GM23338 (cell line): ENCODE results near the gene OIT3. TPM values are rescaled to one million over a fixed set of nuclear protein-coding genes. Genes with fewer than 3 reads are reported as not detected.

Experiments used
- ATAC-seq: fragments of 200-7000 bp; cut with Tn5 transposase; 3 replicates; pipeline ENCODE4 v1.9.1; 2020
- DNase-seq: peaks from one replicate; pipeline ENCODE4 v3.0.0-alpha.2; 2015; ENCODE audit warnings: low spot score
- H2AFZ ChIP-seq: fragments of 200-600 bp; sonication (generic); 2 replicates; pipeline ENCODE4 v1.8.0; 2016; ENCODE audit warnings: antibody characterized with exemption, mild to moderate bottlenecking, moderate library complexity
- H3F3A ChIP-seq: fragments of 200-600 bp; sonication (generic); replicated peaks from 2 replicates; pipeline ENCODE4 v1.8.0; 2017; ENCODE audit warnings: antibody characterized with exemption, mixed run types, low read depth
- H3K27ac ChIP-seq: fragments of 200-600 bp; sonication (generic); 2 replicates; pipeline ENCODE4 v1.6.1; 2016; ENCODE audit warnings: low read depth
- H3K27me3 ChIP-seq: fragments of 200-600 bp; sonication (generic); 2 replicates; pipeline ENCODE4 v1.8.0; 2016; ENCODE audit warnings: mild to moderate bottlenecking, mixed run types, moderate library complexity; ENCODE audit not compliant: insufficient read depth
- H3K36me3 ChIP-seq: fragments of 200-600 bp; sonication (generic); 2 replicates; pipeline ENCODE4 v1.8.0; 2016; ENCODE audit warnings: mild to moderate bottlenecking; ENCODE audit not compliant: insufficient read depth
- H3K4me1 ChIP-seq: fragments of 200-600 bp; sonication (generic); 2 replicates; pipeline ENCODE4 v1.8.0; 2016; ENCODE audit warnings: mild to moderate bottlenecking, moderate library complexity; ENCODE audit not compliant: insufficient read depth
- H3K4me2 ChIP-seq: fragments of 200-600 bp; sonication (generic); 2 replicates; pipeline ENCODE4 v1.7.1; 2017; ENCODE audit warnings: mixed run types
- H3K4me3 ChIP-seq: fragments of 200-600 bp; sonication (generic); 2 replicates; pipeline ENCODE4 v1.6.1; 2016; ENCODE audit warnings: mixed run types
- H3K79me2 ChIP-seq: fragments of 200-600 bp; sonication (generic); replicated peaks from 2 replicates; pipeline ENCODE4 v1.8.0; 2017; ENCODE audit warnings: mild to moderate bottlenecking; ENCODE audit not compliant: insufficient read depth
- H3K9me2 ChIP-seq: fragments of 200-600 bp; sonication (generic); 2 replicates; pipeline ENCODE4 v1.8.0; 2017; ENCODE audit not compliant: insufficient read depth
- H4K20me1 ChIP-seq: fragments of 200-600 bp; sonication (generic); replicated peaks from 2 replicates; pipeline ENCODE4 v1.8.0; 2017; ENCODE audit warnings: mild to moderate bottlenecking; ENCODE audit not compliant: insufficient read depth
- H3K27ac Mint-ChIP-seq: 2 replicates; pipeline ENCODE4 v1.8.0; 2020; ENCODE audit warnings: inconsistent platforms, mild to moderate bottlenecking, moderate library complexity, mixed read lengths
- H3K27me3 Mint-ChIP-seq: 3 replicates; pipeline ENCODE4 v1.8.0; 2022; ENCODE audit warnings: low read depth, mild to moderate bottlenecking, moderate library complexity, mixed read lengths, inconsistent platforms; ENCODE audit not compliant: insufficient read depth, poor library complexity
- H3K36me3 Mint-ChIP-seq: 3 replicates; pipeline ENCODE4 v1.8.0; 2021; ENCODE audit warnings: low read depth, mild to moderate bottlenecking, inconsistent platforms, moderate library complexity, mixed read lengths
- H3K4me1 Mint-ChIP-seq: 3 replicates; pipeline ENCODE4 v1.8.0; 2020; ENCODE audit warnings: mild to moderate bottlenecking, inconsistent platforms, mixed read lengths
- H3K4me3 Mint-ChIP-seq: 3 replicates; pipeline ENCODE4 v1.8.0; 2021; ENCODE audit warnings: moderate library complexity, mild to moderate bottlenecking, inconsistent platforms, mixed read lengths
- H3K9me3 Mint-ChIP-seq: 3 replicates; pipeline ENCODE4 v1.8.0; 2020; ENCODE audit warnings: moderate library complexity, mild to moderate bottlenecking, inconsistent platforms, mixed read lengths
- CREB1 ChIP-seq: fragments of 250-450 bp; sonication (Bioruptor Pico); IDR thresholded peaks from 2 replicates; pipeline ENCODE4 v1.5.0; 2020; ENCODE audit warnings: low read depth, mild to moderate bottlenecking, moderate library complexity
- CTCF ChIP-seq, 2 experiments: fragments of 200-600 bp in 1 of 2; sonication (generic) in 1 of 2; conservative IDR thresholded peaks; 2 replicates each; pipeline versions ENCODE4 v1.5.1 to v1.6.1; 2016 to 2017; ENCODE audit warnings: antibody characterized with exemption in 2 of 2, low read depth in 2 of 2, mild to moderate bottlenecking in 2 of 2, moderate library complexity in 1 of 2
- ETS1 ChIP-seq: IDR thresholded peaks from 2 replicates; pipeline ENCODE4 v1.6.1; 2016; ENCODE audit warnings: antibody characterized with exemption
- EZH2 ChIP-seq: fragments of 200-600 bp; sonication (generic); IDR thresholded peaks from one replicate; pipeline ENCODE4 v1.8.0; 2017; ENCODE audit warnings: antibody characterized with exemption, mild to moderate bottlenecking, low read depth; ENCODE audit not compliant: unreplicated experiment
- EZH2phosphoT487 ChIP-seq: fragments of 200-600 bp; sonication (generic); IDR thresholded peaks from one replicate; pipeline ENCODE4 v1.8.1; 2018; ENCODE audit warnings: antibody characterized with exemption; ENCODE audit not compliant: unreplicated experiment
- JUNB ChIP-seq: IDR thresholded peaks from one replicate; pipeline ENCODE4 v1.6.1; 2016; ENCODE audit warnings: antibody characterized with exemption; ENCODE audit not compliant: unreplicated experiment
- NANOG ChIP-seq: IDR thresholded peaks from 2 replicates; pipeline ENCODE4 v1.6.1; 2016; ENCODE audit warnings: antibody characterized with exemption, borderline replicate concordance
- POLR2AphosphoS5 ChIP-seq: IDR thresholded peaks from 2 replicates; pipeline ENCODE4 v1.6.1; 2016; ENCODE audit warnings: antibody characterized with exemption, low read depth
- REST ChIP-seq: IDR thresholded peaks from one replicate; pipeline ENCODE4 v1.6.1; 2018; ENCODE audit warnings: antibody characterized with exemption; ENCODE audit not compliant: unreplicated experiment
- STAT1 ChIP-seq: IDR thresholded peaks from one replicate; pipeline ENCODE4 v1.6.1; 2016; ENCODE audit warnings: antibody characterized with exemption; ENCODE audit not compliant: unreplicated experiment
- ZNF114 ChIP-seq: fragments of 250-450 bp; sonication (Bioruptor Pico); IDR thresholded peaks from 2 replicates; pipeline ENCODE4 v1.5.0; 2020; ENCODE audit warnings: mild to moderate bottlenecking, moderate library complexity
- ZNF331 ChIP-seq: fragments of 250-450 bp; sonication (Bioruptor Pico); IDR thresholded peaks from 2 replicates; pipeline ENCODE4 v1.5.0; 2020; ENCODE audit warnings: low read depth, mild to moderate bottlenecking, moderate library complexity
- ZNF462 ChIP-seq: fragments of 250-450 bp; sonication (Bioruptor Pico); IDR thresholded peaks from 2 replicates; pipeline ENCODE4 v1.5.0; 2020; ENCODE audit warnings: mild to moderate bottlenecking, moderate library complexity
- polyA plus RNA-seq: library from polyadenylated mRNA; unstranded; fragments of >200 nt; fragmentation: Nextera tagmentation; extraction: Ambion mirVana; gene quantifications from 2 replicates; pipeline ENCODE4 v1.2.1, GENCODE V29; 2016
- total RNA-seq: library from RNA; depleted of rRNA; stranded (reverse); fragments of >200 nt; shearing (Covaris generic); gene quantifications from 2 replicates; pipeline ENCODE4 v1.2.3, GENCODE V29; 2014

OIT3 gene
- total and polyA plus RNA-seq, 2 experiments from 2014 or later = not detected

- Mint-ChIP-seq H3K36me3 (no peaks in the 10 kb centered on the region), H3K4me3 (no peak overlapping the region), H3K27ac (no peak overlapping the region), H3K9me3 (no peaks in the 10 kb centered on the region; the same call in 2 of the 3 replicates), H3K27me3 (no peaks in the 10 kb centered on the region), H3K4me1 (no peaks in the 10 kb centered on the region)
- H3K9me2 ChIP-seq = no peaks in the 10 kb centered on the region
- ATAC-seq (no peak), DNase-seq (no peak)
- no peaks in the 10 kb centered on the region for H3F3A ChIP-seq
- no peak overlapping the region for H3K27ac ChIP-seq
- no peaks in the 10 kb centered on the region for H3K27me3 ChIP-seq
- H3K4me3 ChIP-seq = no peak overlapping the region
- TF ChIP-seq EZH2phosphoT487 = no peak
- no peak for TF ChIP-seq POLR2AphosphoS5
- no peak for TF ChIP-seq NANOG
- TF ChIP-seq ZNF462 (CRISPR knock-in tag) = no peak
- TF ChIP-seq ZNF114 = no peak
- TF ChIP-seq REST = no peak
- TF ChIP-seq STAT1 = no peak
- TF ChIP-seq ETS1 = no peak
- TF ChIP-seq JUNB = no peak
- TF ChIP-seq ZNF331 (CRISPR knock-in tag) = no peak
- TF ChIP-seq CREB1 (CRISPR knock-in tag) = no peak
- no peak for TF ChIP-seq CTCF (conservative IDR thresholded peaks at IDR 0.05; ENCODE audit: low read depth in 2 of 2)
- no peak for TF ChIP-seq EZH2
- no peaks in the 10 kb centered on the region for H3K4me1 ChIP-seq
- H3K36me3 ChIP-seq = no peaks in the 10 kb centered on the region
- peak overlapping the region; percentile 16; the same call in 1 of the 2 replicates for H2AFZ ChIP-seq
- no peaks in the 10 kb centered on the region for H3K79me2 ChIP-seq
- H4K20me1 ChIP-seq = no peaks in the 10 kb centered on the region
- H3K4me2 ChIP-seq = no peak overlapping the region
These were observed 33.9 kb downstream of the OIT3 start for GRCh38 chr10:72927485-72927884.
